Activated CD8-positive, alpha-beta memory T cell treated with anti-CD3 and anti-CD28 coated beads, Interleukin-2, amount 50 U/mL, for 24 hours (primary cell): Measurements from ENCODE around the gene ARHGEF12.

ENCODE experiments used
- DNase-seq: peaks from one replicate; pipeline ENCODE4 v3.0.0-alpha.2; 2020; ENCODE audit errors: extremely low read depth

ARHGEF12 gene

DNA sequence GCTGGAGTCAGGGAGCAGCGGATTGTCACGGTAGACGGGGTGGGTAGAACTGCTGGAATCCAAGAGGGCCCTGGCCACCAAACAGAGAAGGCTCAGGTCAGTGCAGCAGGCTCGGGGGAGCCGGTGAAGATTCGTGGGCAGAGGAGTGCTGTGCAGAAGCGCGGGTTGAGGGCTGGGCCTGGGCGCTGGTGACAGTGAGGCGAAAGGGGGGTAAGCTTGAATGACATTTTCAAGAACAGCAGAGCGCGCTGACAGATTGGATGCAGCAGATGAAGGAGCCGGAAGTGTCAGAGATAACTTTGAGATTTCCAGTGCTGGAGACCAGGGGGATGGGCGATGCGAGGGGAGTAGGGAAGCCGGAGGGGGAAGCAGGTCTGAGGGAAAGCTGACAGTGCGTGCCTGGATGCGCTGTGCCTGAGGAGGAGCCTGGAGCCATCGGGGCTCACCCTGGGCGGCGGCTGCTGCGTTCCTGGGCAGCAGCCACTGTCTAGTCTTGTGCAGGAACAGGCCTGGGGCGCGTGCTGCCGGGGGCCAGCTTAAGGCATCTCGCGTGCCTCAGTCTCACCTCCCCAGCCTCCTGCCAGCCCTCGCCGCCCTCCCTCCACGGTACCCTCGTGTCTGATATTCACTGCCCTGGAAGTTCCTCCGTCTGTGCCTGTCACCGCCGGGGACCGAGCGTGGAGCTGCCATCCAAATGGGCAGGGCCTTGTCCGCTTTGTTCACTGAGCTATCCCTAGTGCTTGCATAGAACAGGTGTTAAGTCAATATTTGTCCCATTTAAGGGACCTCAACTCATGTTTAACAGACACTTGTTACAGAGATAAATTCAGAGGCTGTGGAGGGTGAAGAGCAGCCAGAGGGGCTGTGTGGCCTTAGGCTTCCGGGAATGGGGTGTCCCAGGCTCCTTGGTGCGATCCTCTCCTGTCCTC, 180.5 kb downstream of the ARHGEF12 start:
- no peak for DNase-seq

DNA sequence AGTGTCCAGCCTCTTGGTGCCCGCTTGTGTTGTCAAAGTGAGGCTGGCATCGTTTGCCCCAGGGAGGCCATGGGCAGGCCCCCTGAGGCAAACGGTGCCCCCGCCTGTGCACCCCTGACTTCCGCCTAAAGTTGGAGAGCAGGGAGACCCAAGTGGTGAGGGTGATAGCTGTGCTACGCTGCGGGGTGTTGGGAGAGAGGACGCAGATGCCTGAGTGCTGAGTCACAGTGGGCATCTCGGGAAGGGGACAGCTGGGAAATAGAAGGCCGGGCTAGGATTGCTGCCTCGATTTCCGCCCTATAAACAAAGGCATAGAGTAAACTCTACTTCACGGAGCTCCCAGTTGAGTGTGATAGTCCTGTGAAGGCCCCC, 181.2 kb downstream of the ARHGEF12 start:
- no peak for DNase-seq

DNA sequence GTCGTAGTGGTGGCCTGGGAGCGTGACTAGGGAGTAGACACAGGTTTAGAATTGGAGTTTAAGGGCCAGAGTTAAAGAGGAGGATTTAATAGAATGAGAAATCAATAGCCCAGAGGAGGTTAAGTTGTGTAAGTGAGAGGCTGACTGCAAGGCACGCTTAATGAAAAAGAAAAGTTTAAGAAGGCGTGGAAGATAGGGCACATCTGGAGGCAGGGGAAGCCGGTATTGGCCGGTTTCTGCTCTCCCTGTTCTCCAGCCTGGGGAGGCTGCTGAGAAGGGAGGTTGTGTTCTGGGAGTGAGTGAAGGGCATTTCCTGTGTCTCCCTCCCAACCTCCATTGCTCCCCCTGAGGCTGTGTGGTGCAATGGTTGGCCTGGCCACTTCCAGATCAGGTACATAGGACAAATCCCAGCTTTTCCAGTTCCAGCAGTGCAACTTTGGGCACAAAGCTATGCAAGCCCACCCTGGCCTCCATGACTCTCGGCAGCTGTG, 181.6 kb downstream of the ARHGEF12 start:
- no peak for DNase-seq

DNA sequence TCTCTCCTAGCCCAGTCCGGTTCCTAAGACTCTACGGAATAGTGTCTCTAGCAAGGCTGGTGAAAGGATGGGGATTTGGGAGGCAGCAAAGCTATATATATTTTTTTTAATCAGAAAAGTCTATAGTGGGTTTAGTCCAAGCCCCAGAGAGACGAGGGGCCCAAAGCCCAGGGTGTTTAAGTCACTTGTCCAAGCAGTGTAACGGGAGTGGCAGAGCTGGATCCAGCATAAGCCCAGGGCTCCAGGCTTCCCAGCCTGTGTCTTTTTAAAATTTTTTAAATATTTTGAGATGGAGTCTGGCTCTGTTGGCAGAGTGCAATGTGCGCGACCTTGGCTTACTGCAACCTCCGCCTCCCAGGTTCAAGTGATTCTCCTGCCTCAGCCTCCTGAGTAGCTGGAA, 182.1 kb downstream of the ARHGEF12 start:
- no peak for DNase-seq

DNA sequence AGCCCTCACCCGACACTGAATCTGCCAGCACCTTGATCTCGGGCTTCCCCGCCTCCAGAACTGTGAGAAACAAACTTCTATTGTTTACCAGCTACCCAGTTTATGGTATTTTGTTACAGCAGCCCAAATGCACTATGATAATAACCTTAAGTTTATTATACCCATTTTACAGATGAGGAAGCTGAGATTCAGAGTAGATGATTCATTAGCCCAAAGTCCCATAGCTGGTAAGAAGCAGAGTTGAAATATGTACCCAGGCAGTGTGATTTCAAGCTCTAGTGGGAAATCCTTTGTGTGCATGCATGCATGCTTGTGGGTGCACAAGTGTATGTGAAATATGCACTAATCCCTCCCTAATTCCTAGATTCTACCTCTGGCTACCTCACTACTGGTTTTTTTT, 183.3 kb downstream of the ARHGEF12 start:
- no peak for DNase-seq

DNA sequence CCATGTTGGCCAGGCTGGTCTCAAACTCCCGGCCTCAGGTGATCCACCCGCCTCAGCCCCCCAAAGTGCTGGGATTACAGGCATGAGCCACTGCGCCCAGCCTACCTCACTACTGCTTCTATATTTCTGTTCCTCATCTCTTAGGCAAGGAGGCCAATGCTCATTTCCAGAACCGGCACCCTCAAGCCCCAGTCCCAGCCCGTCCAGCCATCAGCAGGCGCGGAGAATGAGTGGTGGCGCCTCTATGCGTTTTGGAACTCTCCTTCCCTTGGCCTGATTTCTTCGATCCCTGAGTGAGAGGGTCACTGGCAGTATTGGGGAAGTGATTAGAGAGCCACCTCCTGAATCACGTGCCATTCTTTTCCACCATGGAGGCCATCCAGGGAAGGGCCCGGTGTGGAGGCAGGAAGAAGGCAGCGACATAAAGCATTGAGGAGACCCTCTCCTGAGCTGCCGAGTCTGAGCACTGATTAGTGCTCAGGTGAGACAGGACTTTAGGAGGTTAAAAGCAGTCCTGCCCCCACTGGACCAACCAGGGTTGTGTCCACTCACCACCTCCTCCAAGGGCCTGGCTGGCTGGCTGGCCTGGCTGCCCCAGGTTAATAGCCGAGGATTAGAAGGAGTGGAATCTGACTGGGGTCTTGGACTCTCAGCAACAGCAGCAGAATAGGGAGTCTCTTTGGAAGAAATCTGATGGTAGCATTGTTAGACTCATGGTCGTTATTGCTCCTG, 184.0 kb downstream of the ARHGEF12 start:
- no peak for DNase-seq

DNA sequence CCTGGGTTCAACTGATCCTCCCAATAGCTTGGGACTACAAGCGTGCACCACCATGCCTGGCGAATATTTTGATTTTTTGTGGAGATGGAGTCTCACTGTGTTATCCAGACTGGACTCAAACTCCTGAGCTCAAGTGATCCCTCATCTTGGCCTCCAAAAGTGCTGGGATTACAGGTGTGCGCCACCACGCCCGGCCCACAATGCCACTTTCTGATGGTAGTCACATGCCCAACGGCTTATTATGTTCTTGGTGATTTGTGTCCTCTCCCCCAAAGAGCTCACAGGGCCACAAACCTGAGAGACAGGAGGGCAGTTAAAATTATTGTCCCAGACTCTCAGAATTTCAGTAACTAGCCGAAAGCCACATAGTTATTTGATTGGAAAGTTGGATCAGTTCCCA, 185.0 kb downstream of the ARHGEF12 start:
- no peak for DNase-seq

DNA sequence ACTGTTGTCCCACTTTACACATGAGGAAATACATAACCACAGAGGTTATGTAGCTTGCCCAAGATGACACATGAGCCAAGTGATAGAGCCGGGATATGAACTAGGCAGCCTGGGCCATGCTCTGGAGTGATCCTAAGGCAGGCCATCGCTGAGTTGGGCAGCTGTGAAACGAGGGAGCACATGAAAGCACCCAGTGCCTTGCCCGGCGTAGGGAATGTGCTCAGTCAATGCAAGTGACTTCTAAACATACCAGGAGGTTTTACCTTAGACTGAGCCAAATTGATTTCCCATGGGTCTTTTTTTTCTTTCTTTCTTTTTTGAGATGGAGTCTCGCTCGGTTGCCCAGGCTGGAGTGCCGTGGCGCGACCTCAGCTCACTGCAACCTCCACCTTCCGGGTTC, 185.8 kb downstream of the ARHGEF12 start:
- DNase-seq = no peak

DNA sequence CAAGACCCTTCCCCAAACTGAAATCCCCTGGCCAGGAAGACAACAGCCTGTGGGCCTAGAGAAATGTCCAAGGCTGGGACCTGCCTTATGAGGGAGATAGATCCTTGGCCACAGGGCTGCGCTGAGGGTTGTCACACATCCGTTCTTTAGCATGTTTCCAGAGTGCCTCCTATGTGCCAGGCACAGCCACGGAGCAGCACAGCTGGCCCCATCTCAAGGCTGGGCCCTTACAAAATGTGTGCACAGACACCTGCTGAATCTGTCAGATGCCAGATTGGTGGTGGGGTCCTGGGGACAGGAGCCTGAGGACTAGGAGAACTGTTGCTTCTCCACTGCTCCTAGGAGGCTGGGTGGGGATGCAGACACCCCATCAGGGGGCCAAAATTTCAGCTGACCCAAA, 186.5 kb downstream of the ARHGEF12 start:
- no peak for DNase-seq

DNA sequence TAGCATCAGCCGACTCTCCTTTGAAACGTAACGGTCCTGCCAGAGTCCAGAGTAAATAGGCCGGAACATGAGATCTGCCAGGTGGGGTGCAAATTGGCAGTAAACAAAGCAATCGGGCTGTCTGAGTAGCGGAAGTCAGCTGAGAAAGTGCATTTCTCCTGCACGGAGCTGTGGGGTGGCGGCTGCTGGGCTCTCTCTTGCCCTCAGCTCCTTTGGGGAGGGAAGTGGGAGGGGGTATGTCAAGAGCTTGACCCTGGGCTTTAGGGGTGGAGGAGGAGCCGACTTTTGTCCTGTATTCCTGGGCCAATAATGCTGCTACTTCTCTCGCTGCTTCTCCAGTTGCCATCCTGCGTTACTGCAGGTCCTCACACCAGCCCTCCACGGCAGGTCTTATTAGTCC, 187.0 kb downstream of the ARHGEF12 start:
- no peak for DNase-seq

DNA sequence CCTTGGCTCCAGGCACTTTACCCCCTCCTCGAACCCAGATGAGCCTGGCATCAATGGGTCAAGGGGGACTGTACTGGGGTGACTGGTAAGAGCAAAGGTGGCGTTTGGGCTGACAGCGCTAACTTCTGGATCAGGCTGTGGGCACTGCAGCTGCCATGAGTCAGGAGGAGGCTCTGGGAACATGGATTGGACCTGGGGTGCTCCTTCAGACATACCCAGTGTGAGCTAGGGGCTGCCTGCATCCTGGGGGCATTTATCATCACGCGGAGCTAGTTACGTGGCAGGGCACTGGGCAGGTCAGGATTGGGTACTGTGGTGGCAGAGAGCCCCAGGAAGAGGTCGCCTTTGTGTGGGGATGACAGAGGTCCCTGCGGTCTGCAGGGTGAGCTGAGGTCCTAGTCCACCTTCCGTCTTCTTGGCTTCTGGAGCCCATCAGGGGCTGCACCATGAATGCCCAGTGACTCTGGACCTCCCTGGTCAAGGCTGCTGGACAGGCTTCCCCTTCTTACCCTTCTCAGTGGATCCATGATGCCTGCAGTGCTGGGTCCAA, 188.4 kb downstream of the ARHGEF12 start:
- no peak for DNase-seq

DNA sequence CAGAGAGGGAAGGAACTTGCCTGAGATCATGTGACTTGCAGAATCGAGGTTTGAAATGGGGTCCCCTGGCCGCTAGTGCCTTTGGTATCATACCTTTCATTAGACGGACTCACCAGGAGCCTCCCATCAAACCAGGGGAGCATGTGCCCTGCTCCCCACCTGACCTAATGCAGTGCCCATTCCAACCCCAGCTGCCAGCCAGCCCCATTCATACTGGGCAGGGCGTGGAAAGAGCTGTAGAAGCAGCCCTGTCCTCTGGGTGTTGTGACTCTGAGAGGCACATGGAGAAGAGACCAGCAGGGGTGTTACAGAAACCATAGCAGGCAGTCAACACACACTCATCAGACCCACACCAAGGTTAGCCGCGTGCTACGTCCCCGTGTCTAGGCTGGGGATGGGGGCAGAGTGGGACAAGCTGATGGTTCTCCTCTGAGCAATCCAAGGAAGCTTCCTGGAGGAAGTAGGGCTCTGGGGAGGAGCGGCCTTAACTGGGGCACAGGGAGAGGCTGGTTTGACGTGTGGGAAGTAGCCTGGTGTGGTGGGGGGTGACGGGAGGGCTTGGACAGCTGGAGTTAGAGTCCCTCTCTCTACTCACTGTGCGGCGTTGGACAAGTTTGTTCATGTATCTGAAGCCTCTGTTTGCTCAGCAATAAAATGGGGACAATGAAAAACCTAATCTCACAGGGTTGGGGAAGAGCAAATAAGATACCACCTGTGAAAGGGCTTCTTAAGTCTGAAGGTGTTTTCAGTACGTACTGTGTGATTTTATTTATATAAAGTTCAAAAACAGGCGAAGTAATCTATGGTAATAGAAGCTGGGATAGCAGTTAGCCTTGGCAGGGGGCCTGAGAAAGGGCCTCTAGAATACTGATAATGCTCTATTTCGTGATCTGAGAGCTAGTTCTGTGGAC, 189.3 kb downstream of the ARHGEF12 start:
- no peak for DNase-seq

DNA sequence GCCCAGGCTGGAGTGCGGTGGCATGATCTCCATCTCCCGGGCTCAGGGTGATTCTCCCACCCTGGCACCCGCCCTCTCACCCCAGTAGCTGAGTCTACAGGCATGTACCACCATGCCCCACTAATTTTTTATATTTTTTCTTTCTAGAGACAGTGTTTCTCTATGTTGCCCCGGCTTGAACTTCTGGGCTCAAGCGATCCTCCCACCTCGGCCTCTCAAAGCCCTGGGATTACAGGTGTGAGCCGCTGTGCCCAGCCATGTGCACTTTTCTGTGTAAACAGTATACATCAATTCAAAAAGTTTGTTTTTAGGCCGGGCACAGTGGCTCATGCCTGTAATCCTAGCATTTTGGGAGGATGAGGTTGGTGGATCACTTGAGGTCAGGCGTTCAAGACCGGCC, 190.0 kb downstream of the ARHGEF12 start:
- DNase-seq = no peak

DNA sequence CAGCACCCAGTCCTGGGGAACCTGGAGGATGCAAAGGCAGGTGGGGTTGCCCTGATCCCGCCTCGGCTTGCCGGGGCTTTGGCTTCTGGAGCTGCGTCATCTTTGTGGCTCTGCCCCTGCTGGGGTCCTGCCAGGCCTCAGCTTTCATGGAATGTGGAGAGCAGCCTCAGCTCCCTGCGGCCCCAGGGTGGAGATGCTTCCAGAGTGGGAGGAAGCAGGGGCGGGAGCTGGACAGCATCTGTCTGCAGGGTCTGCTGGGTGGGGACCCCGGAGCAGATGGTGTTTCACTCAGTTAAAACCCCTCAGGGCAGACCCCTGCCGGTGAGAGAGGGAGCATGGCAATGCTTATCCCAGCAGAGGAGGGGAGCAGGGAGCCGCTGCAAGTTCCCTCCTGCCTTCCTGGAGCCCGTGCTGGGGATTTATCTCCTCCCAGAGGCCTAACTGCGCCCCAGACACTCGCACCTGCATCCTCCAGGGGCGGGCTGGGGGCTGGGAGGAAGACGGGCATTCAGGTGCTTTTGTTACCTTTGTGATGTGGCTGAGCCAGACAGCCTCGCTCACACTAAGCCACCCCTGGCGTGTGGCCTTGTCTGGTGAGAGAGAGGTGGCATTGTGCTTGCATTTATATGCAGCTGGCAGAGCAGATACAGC, 191.0 kb downstream of the ARHGEF12 start:
- no peak for DNase-seq

DNA sequence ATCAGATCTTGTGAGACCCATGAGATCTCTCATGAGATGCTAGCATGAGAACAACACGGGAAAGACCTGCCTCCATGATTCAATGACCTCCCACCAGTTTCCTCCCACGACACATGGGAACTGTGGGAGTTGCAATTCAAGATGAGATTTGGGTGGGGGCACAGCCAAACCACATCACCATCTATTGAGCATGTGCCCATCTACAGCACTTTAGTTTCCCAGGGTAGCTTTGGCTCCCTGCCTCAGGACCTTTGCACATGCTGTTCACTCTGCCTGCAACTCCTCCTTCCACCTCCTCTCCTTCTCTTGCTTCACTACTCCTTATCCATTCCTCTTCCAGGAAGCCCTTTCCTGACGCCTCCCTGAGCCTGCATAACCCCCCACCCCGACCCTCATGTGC, 192.5 kb downstream of the ARHGEF12 start:
- no peak for DNase-seq

DNA sequence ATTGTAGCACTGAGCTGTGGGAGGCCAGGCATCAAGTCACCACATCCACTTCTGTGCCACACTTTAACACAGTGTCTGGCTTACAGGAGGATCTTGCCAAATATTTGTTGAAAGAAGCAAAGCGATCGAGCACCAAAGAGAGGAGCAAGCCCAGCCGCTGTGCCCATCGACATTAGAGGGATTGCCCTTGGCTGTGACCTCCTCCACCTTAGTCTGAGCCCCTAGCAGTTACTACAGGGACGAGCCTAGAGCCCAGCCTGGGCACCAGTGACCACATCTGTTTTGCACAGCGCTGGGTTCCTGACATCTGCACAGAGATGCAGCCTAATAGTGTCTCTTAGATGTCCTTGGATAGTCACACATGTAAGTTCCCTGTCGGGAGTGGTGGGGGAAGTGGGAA, 193.0 kb downstream of the ARHGEF12 start:
- DNase-seq = no peak

DNA sequence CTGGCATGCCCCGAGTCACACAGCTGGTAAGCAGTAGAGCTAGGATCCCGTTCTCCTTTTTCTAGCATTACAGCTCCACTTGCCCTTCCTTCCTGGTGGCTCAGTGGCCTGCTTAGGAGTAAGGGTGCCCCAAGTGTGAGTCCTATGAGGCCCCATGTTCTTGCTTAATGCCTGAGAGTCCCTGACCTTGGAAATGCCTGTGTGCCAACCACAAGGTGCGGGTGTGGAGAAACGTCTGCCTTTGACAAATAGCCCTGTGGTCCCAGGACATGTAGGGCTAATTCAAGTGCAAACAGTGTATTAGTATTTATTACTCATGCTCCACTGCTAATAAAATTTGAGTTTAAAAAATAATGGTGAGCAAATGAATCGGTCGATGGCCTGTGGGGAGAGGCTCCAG, 193.7 kb downstream of the ARHGEF12 start:
- no peak for DNase-seq

DNA sequence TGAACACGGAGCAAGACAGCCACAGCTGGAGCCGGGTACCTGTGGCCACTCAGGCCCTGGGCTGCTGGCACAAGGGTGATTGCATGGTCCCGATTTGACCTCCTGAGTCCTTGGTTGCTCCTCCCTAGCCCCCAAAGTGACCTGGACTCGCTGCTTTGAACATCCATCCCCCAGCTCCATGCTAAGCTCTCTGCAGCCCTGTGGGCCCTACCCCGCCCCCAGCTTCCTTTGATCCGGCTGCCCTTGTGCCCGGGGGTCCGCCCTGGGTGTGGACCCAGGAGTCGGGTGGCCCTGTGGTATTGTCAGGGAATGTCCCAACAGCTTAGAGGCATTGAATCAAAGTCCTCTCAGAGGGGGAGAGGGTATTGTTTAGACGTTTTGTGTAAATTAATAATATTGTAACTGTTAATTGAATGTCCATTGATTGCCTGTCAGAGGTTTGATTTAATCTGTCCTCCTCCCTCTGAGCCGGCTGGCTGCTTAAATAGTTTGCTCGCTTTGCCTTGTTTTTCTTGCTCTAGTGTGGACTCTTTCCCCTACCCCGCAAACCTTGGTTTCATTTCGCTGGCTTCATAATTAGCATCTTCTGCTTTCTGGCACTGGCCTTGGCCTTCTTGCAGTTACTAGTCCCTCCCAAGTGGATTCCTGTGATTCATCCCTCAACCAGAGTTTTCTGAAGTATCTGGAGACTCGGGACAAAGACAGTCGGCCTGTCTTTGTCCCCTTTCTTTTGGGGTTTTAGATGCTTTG, 196.0 kb downstream of the ARHGEF12 start:
- DNase-seq = no peak

DNA sequence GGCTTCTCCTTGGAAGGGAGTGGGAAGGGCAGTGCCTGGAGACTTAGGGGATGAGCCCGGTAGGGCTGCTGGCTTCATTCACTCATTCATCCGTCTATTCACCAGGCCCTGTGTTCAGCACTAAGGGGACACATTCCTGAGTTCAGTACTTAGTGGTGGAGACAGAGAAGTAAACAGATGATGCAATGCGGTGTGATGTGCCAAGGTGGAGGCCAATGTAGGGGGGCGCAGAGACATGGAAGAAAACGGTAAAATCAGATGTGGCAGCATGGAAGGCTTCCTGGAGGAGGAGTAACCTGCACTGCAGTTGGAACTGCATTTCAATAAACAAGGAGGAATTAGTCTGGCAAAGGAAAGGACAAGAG, 196.6 kb downstream of the ARHGEF12 start:
- DNase-seq = no peak

DNA sequence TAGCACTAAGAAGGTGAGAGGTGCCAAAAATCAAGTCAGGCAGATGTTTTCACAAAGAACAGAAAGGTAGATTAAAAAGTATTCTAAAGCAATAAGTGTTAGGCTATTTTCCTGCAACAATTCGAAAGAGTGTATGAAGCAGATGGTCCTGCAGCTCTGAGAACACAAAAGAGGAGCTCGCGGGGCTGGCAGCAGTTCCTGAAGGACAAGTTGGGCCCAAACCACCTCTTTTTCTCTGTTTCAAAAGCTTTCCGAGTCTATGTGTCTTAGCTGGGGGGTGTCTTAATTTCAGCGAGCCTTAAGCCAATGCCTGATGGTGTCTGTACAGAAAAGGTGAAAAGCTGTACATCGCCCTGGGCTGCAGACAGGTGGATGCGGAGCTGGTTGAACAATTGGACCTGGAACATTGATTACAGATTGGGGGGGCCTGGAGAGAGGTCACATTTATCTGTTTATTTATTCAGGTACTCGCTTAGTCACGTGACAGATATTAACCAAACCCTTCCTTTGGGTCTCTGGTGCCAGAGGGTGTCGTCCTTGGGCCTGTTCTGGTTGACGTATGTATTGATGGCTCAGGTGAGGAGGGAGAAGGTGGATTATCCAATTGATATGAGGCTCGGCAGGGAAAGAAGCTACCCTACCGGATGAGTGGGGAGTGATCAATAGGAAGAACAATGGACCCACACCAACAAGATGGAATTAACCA, 200.0 kb downstream of the ARHGEF12 start:
- no peak for DNase-seq
